ENCODE measurements around the gene ABL1. TPM values are rescaled to one million over a fixed set of nuclear protein-coding genes. Genes with fewer than 3 reads are reported as not detected.

ABL1 gene
- polyA plus RNA-seq, 1 donor, result 69.3 TPM

DNA sequence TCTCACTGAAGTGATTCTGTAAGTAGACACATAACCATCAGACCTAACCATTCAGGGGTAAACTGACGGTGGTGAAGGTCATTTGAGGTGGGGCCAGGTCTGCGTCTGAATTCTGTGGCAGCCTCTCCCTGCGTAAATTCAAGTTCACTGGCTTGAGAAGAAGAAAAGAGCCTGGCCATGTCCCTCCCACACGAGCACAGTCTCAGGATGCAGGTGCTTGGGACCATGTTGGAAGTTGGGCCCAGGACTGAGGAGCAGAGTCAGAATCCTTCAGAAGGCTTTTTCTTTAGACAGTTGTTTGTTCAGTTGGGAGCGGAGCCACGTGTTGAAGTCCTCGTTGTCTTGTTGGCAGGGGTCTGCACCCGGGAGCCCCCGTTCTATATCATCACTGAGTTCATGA is 37.5 kb downstream of the ABL1 start:
- DNase-seq, result no peak

DNA sequence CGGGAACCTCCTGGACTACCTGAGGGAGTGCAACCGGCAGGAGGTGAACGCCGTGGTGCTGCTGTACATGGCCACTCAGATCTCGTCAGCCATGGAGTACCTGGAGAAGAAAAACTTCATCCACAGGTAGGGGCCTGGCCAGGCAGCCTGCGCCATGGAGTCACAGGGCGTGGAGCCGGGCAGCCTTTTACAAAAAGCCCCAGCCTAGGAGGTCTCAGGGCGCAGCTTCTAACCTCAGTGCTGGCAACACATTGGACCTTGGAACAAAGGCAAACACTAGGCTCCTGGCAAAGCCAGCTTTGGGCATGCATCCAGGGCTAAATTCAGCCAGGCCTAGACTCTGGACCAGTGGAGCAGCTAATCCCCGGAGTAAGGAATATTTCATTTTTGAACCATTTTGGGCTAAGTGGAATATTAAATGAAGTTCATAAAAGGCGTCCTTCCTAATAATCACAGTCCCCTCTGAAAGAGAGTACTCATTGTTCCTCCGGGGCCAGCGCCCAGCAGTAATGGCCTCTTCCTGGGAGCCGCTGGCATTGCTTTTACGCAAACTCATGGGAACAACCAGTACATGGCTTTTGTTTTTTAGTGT is 38.0 kb downstream of the ABL1 start:
- no peak for DNase-seq

DNA sequence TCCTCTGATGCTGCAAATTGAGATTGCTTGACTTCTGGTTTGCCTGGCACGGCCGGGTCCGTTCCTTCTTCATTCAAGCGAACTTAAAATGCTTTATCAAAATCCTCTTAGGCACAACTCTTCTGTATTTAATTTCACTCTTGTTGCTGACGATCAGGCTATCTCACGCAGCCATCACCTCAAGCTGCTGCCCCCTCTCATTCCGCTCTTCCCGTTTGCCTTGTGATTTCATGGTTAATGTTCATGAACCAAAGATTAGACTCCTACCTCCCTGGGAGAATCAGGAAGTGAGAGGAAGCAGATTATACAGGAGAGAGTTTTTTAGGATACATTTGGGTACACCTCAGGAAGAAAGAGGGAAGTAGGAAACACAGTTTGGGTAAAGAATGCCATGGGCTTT is 38.9 kb downstream of the ABL1 start:
- DNase-seq, result no peak

DNA sequence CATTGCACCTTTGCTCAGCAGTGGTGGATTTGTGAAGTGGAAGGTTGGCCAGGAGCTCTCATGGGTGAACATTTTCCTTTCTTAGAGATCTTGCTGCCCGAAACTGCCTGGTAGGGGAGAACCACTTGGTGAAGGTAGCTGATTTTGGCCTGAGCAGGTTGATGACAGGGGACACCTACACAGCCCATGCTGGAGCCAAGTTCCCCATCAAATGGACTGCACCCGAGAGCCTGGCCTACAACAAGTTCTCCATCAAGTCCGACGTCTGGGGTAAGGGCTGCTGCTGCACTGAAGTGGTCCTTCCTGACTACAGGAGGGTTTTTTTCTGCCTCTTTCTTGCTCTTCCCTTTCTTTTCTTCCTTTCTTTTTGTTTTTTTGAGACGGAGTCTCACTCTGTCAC is 39.7 kb downstream of the ABL1 start:
- no peak for DNase-seq

DNA sequence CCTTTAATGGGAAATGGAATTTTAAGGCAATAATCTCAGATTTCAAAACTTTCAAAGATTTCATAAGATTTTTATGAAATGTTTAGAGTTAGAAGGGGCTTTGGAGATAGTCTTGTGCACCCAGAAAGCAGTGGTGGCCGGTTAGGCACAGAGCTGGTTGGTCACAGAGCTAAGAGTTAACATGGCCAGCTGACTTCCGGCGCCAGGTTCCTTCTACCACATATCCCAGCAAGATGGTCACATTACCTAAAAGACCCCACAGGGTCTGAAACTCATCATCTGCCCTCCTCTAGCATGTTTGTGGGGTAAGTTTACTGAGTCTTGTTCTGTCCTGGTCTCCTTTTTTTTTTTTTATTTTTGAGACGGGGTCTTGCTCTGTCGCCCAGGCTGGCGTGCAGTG is 42.2 kb downstream of the ABL1 start:
- no peak for DNase-seq

DNA sequence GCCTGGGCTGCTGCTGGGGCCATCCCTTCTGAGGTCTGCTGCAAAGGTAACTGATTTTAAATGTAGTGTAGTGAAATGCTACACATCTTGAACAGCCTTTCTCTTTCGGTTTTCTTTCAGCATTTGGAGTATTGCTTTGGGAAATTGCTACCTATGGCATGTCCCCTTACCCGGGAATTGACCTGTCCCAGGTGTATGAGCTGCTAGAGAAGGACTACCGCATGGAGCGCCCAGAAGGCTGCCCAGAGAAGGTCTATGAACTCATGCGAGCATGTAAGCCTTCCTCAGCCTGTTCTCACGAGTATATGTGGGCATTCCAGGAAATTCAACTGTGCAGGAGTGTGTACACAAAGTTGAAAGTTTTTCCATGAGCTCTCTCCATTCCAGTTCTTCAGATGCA is 43.2 kb downstream of the ABL1 start:
- DNase-seq, result no peak

DNA sequence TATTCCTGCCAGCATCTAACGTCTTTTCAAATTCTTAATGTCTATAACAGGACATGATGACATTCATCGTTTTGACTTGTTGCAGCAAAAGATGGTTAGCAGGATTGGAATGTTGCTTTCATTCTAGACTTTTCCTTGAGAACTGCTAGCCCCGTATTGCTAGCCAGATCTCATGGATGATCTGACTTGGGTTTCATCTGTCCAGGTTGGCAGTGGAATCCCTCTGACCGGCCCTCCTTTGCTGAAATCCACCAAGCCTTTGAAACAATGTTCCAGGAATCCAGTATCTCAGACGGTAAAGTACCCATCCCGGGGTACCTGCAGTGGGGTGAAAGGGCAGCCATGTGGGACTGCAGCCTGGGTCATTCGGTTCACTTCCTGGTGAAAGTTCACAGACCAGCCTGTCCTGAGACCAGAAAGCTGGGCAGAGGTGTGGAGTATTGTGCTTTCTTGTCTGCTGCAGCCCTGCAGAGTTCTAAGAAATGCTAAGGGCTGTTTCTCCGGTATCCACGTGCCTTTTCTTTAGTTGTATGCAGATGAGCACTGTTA is 44.9 kb downstream of the ABL1 start:
- no peak for DNase-seq

DNA sequence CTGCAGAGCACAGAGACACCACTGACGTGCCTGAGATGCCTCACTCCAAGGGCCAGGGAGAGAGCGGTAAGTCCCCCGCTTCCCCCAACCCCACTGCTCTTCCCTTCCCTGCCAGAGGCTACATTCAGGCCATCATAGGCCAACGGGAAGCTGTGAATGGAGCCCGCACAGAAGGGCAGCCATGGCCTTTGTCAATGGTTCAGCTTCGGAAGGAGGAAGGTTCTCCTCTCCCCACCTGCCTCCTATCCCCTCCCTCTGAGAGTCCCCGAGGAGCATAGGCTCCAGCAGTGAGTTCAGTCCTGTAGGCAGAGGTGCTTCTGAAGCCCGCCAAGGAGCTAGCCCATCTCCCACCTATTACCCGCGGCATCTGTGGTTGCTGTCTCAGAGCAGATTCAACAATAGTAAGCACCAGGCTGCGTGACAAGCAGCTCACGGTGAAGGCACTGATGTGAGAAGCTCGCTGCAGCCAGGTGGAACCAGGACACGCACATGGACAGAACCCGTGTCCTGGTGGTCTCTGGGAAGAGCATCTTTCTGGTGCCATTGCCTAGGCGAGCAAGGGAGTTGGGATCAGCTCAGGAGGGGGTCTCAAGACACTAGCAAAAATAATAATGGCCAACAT is 45.7 kb downstream of the ABL1 start:
- DNase-seq, result no peak

DNA sequence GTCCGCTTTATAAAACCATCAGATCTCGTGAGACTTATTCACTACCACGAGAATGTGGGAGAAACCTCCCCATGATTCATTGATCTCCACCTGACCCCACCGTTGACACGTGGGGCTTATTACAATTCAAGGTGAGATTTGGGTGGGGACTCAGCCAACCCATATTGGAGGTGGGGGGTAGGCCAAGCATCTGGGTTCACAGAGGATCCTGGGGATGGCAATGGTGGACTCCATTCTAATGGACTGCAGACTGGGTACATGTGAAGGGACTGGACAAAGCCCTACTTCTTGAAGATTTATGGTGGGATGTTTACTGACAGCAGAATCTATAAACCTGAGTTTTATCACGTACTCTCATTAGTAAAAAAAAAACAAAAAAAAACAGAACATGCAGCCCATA is 46.5 kb downstream of the ABL1 start:
- no peak for DNase-seq

DNA sequence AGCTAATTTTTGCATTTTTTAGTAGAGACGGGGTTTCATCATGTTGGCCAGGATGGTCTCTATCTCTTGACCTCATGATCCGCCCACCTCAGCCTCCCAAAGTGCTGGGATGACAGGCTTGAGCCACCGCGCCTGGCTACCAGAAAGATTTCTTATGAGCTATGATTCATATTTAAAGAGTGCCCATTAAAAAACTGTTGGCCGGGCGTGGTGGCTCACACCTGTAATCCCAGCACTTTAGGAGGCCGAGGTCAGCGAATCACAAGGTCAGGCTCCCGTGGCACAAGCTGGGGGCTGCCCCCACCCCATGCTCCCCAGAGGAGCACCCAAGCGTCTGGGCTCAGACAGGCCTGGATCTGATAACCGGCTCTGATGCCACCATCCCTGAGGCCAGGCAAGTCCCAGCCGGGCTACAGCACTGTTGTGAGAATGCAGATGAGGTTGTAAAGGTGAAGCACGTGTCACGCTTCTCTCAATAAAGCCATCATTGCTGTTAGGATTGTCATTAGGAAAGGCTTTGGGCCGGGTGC is 47.7 kb downstream of the ABL1 start:
- DNase-seq, result no peak

DNA sequence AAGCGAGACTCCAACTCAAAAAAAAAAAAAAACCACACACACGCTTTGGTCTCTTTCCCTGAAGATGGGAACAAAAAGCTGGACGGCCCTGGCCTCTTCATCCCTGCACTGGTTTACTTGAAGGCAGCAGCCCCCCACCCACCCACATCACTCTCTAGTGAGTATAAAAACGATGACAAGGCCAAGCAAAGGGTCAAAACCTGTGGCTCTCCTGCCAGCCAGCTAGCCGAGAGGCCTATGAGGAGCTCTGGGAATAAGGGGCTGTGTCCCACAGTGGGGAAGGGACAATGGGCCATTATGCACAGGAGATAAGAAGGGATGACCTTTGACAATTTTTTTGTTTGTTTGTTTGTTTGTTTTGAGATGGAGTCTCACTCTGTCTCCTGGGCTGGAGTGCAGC is 48.4 kb downstream of the ABL1 start:
- DNase-seq, result no peak

DNA sequence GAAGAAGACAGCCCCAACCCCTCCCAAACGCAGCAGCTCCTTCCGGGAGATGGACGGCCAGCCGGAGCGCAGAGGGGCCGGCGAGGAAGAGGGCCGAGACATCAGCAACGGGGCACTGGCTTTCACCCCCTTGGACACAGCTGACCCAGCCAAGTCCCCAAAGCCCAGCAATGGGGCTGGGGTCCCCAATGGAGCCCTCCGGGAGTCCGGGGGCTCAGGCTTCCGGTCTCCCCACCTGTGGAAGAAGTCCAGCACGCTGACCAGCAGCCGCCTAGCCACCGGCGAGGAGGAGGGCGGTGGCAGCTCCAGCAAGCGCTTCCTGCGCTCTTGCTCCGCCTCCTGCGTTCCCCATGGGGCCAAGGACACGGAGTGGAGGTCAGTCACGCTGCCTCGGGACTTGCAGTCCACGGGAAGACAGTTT is 49.1 kb downstream of the ABL1 start:
- DNase-seq, result no peak

DNA sequence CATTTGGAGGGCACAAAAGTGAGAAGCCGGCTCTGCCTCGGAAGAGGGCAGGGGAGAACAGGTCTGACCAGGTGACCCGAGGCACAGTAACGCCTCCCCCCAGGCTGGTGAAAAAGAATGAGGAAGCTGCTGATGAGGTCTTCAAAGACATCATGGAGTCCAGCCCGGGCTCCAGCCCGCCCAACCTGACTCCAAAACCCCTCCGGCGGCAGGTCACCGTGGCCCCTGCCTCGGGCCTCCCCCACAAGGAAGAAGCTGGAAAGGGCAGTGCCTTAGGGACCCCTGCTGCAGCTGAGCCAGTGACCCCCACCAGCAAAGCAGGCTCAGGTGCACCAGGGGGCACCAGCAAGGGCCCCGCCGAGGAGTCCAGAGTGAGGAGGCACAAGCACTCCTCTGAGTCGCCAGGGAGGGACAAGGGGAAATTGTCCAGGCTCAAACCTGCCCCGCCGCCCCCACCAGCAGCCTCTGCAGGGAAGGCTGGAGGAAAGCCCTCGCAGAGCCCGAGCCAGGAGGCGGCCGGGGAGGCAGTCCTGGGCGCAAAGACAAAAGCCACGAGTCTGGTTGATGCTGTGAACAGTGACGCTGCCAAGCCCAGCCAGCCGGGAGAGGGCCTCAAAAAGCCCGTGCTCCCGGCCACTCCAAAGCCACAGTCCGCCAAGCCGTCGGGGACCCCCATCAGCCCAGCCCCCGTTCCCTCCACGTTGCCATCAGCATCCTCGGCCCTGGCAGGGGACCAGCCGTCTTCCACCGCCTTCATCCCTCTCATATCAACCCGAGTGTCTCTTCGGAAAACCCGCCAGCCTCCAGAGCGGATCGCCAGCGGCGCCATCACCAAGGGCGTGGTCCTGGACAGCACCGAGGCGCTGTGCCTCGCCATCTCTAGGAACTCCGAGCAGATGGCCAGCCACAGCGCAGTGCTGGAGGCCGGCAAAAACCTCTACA is 49.8 kb downstream of the ABL1 start:
- DNase-seq, result no peak

DNA sequence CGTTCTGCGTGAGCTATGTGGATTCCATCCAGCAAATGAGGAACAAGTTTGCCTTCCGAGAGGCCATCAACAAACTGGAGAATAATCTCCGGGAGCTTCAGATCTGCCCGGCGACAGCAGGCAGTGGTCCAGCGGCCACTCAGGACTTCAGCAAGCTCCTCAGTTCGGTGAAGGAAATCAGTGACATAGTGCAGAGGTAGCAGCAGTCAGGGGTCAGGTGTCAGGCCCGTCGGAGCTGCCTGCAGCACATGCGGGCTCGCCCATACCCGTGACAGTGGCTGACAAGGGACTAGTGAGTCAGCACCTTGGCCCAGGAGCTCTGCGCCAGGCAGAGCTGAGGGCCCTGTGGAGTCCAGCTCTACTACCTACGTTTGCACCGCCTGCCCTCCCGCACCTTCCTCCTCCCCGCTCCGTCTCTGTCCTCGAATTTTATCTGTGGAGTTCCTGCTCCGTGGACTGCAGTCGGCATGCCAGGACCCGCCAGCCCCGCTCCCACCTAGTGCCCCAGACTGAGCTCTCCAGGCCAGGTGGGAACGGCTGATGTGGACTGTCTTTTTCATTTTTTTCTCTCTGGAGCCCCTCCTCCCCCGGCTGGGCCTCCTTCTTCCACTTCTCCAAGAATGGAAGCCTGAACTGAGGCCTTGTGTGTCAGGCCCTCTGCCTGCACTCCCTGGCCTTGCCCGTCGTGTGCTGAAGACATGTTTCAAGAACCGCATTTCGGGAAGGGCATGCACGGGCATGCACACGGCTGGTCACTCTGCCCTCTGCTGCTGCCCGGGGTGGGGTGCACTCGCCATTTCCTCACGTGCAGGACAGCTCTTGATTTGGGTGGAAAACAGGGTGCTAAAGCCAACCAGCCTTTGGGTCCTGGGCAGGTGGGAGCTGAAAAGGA is 50.7 kb downstream of the ABL1 start:
- DNase-seq, result no peak

DNA sequence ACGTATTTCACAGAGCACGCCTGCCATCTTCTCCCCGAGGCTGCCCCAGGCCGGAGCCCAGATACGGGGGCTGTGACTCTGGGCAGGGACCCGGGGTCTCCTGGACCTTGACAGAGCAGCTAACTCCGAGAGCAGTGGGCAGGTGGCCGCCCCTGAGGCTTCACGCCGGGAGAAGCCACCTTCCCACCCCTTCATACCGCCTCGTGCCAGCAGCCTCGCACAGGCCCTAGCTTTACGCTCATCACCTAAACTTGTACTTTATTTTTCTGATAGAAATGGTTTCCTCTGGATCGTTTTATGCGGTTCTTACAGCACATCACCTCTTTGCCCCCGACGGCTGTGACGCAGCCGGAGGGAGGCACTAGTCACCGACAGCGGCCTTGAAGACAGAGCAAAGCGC is 51.9 kb downstream of the ABL1 start:
- DNase-seq, result no peak

DNA sequence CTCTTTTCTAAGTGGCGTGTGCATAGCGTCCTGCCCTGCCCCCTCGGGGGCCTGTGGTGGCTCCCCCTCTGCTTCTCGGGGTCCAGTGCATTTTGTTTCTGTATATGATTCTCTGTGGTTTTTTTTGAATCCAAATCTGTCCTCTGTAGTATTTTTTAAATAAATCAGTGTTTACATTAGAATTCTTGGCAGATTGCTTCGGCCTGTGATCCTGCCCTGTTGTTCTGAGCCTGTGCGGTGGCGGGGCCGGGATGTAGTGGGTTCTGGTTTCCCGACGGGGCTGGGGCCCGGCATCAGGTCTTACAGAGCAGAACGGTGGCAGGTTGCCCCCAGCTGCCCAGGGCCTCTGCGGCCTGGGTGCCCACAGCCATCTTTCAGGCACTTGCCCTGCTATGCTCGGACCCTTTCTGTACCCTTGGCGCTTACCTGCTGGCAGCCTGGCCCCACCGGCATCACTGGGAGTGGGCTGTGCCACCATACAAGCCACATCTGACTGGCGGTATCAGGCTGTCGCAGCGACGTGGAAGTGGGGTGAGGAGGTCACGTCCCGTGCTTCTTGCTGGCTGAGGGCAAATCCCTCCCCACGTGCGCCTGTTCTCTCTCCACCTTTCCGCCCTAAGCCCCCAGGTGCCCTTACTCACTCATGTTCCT is 52.6 kb downstream of the ABL1 start:
- no peak for DNase-seq

DNA sequence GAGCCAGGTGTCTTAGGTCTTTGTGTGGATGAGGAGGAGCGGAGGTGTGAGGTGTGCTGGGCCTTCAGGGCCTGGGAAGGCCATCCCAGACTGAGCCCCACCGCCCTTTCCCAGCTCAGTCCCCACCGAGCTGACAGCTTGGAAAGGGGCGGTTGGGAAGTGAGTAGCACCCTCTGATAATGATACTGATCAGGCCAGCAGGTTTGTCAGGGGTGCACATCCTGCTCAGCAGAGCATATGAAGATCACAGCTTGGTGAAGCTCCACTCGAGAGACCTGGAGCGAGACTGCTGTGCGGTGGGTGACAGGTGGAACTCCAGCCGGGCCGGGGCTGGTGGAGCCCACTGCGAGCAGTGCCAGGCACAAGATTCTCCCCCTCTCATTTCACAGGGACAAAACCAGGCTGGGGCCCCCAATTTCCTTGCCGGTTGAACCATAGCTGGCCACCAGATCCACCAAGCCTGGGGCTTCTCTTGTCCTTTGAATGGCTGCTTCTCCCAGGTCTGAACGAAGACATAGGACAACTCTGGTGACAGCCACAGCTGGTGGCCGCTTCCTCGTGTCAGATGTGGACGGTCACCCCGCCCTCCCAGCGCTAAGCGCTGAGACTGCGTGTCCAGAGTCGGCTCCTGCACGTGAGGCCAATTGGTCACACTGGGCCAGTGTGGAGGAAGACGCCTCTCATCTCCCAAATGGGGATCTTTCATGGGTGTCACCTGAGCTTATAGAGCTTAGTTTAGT is 53.3 kb downstream of the ABL1 start:
- no peak for DNase-seq

DNA sequence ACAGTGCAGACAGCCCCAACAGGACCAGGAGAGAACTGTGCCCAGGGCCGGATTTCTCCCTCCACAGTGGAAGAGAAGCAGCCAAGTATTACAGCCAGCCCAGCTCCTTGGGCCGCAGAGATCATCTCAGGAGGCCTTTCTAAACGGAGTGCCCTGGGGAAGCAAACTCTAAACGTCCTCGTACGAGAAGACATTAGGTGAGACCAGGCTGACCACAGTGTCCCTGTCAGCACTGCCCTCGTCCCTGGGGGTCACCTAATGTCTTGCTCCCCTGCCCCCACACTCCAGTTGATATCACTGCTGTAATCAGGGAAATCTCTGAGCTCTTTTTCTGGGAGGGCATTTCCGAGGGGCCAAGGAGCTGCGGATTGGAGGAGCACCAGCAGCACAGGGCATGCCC is 55.1 kb downstream of the ABL1 start:
- no peak for DNase-seq

DNA sequence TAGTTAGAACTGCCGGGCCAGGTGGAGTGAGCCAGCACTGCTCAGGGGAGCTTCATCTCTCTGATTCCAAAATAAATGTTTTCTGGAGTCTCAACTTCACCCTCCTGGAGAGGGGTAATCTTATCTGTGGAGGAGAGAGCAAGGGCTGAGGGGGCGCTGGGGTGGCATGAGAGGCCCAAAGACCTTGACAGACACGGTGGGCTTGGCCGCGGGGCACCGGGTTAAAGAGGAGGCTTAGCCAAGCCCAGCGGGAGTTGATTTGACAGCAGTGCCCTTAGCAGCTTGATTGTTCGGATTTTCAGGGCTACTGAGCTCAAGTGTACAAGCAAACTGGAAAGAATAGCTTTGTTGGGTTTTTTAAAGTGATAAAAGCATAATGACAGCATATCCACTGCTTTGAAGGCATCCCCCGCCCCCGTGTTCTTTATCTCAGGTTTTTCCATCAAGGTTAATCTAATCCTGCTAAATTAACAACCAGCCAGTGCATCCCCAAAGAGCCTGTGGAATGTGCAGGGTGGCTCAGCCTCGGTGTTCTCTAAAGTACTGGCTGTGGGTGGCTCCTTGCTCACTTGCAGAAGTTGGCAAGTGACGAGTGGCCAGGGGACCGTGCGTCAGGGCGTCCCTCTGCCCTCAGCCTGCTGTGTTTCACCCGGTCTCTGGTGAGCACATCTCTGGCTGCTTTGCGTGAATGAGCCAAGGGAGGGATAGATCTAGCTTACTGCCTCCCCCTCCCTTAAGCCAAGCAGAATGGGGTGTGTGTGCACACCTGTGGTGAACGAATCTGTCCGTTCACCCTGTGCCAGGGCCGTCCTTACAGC is 56.0 kb downstream of the ABL1 start:
- DNase-seq, result no peak
